IPS DF 4.7 (cell line): ENCODE data around the gene BRD9.
"Not testable (repeated sequence)": the region's sequence is repeated elsewhere in the genome, so short reads cannot be mapped to it uniquely, and the experiment has no call there.

ENCODE experiments used
- DNase-seq: peaks from one replicate; pipeline ENCODE4 v3.0.0-alpha.2; 2013; ENCODE audit warnings: low spot score; ENCODE audit errors: extremely low read depth

The BRD9 gene

GRCh38 chr5:845676-846601 lies 46.7 kb downstream of the BRD9 start:
- not testable (repeated sequence) for DNase-seq

GRCh38 chr5:845031-845675 lies 47.4 kb downstream of the BRD9 start:
- DNase-seq, result not testable (repeated sequence)

GRCh38 chr5:844426-844825 lies 48.2 kb downstream of the BRD9 start:
- not testable (repeated sequence) for DNase-seq

- DNase-seq, result not testable (repeated sequence)
These were observed 48.7 kb downstream of the BRD9 start for GRCh38 chr5:843926-844325.

- not testable (repeated sequence) for DNase-seq
These were observed 49.2 kb downstream of the BRD9 start for GRCh38 chr5:843371-843770.

- not testable (repeated sequence) for DNase-seq
These were observed 50.0 kb downstream of the BRD9 start for GRCh38 chr5:842402-843221.

- not testable (repeated sequence) for DNase-seq
These were observed 50.8 kb downstream of the BRD9 start for GRCh38 chr5:841531-842401.

- not testable (repeated sequence) for DNase-seq
These were observed 51.6 kb downstream of the BRD9 start for GRCh38 chr5:840974-841435.

- DNase-seq, result not testable (repeated sequence)
These were observed 52.3 kb downstream of the BRD9 start for GRCh38 chr5:840118-840973.

- DNase-seq, result not testable (repeated sequence)
These were observed 54.2 kb downstream of the BRD9 start for GRCh38 chr5:838431-838851.

GRCh38 chr5:837621-838121 lies 54.9 kb downstream of the BRD9 start:
- not testable (repeated sequence) for DNase-seq

- DNase-seq, result not testable (repeated sequence)
These were observed 56.5 kb downstream of the BRD9 start for GRCh38 chr5:835933-836612.

- not testable (repeated sequence) for DNase-seq
These were observed 58.6 kb downstream of the BRD9 start for GRCh38 chr5:834013-834412.

GRCh38 chr5:828194-828593 lies 64.4 kb downstream of the BRD9 start:
- not testable (repeated sequence) for DNase-seq

- not testable (repeated sequence) for DNase-seq
These were observed 67.1 kb downstream of the BRD9 start for GRCh38 chr5:825544-825943.

- no peak for DNase-seq
These were observed 71.1 kb downstream of the BRD9 start for GRCh38 chr5:821504-821903.

- DNase-seq, result no peak
These were observed 72.4 kb downstream of the BRD9 start for GRCh38 chr5:820245-820644.

GRCh38 chr5:819078-819477 lies 73.5 kb downstream of the BRD9 start:
- DNase-seq, result no peak

- DNase-seq, result no peak
These were observed 76.4 kb downstream of the BRD9 start for GRCh38 chr5:816176-816575.
